MM.1S (cell line): Measurements from ENCODE around the gene RSU1.

Experiments used
- DNase-seq: peaks from one replicate; pipeline ENCODE4 v3.0.0-alpha.2; 2015
- H2AFZ ChIP-seq: fragments of 300-600 bp; sonication (generic); 2 replicates; pipeline ENCODE4 v1.6.0; 2016; ENCODE audit warnings: antibody characterized with exemption, low read length
- H3F3A ChIP-seq: fragments of 300-600 bp; sonication (generic); 2 replicates; pipeline ENCODE4 v1.6.1; 2016; ENCODE audit warnings: mild to moderate bottlenecking, antibody characterized with exemption, low read length, moderate library complexity, mixed read lengths; ENCODE audit not compliant: insufficient read depth
- H3K27ac ChIP-seq: fragments of 300-600 bp; sonication (generic); 2 replicates; pipeline ENCODE4 v1.5.1; 2016; ENCODE audit warnings: mild to moderate bottlenecking, low read length
- H3K27me3 ChIP-seq: fragments of 300-600 bp; sonication (generic); replicated peaks from 2 replicates; pipeline ENCODE4 v1.6.0; 2016; ENCODE audit warnings: low read length; ENCODE audit not compliant: insufficient read depth
- H3K36me3 ChIP-seq: fragments of 300-600 bp; sonication (generic); replicated peaks from 2 replicates; pipeline ENCODE4 v1.6.1; 2016; ENCODE audit warnings: mild to moderate bottlenecking, low read length, mixed read lengths; ENCODE audit not compliant: insufficient read depth
- H3K4me1 ChIP-seq: fragments of 300-600 bp; sonication (generic); 2 replicates; pipeline ENCODE4 v1.6.1; 2016; ENCODE audit warnings: low read length, mixed read lengths
- H3K4me2 ChIP-seq: fragments of 300-600 bp; sonication (generic); 2 replicates; pipeline ENCODE4 v1.6.0; 2016; ENCODE audit warnings: low read depth, low read length
- H3K4me3 ChIP-seq: fragments of 300-600 bp; sonication (generic); 2 replicates; pipeline ENCODE4 v1.5.1; 2016; ENCODE audit warnings: low read length, mixed read lengths
- H3K79me2 ChIP-seq: fragments of 300-600 bp; sonication (generic); 2 replicates; pipeline ENCODE4 v1.6.1; 2016; ENCODE audit warnings: mixed run types, low read length, mixed read lengths
- H3K9ac ChIP-seq: fragments of 300-600 bp; sonication (generic); 2 replicates; pipeline ENCODE4 v1.6.1; 2016; ENCODE audit warnings: low read length, mixed read lengths
- H3K9me2 ChIP-seq: fragments of 300-600 bp; sonication (generic); replicated peaks from 2 replicates; pipeline ENCODE4 v1.6.1; 2016; ENCODE audit warnings: mild to moderate bottlenecking, low read length, mixed read lengths; ENCODE audit not compliant: insufficient read depth
- H3K9me3 ChIP-seq: fragments of 300-600 bp; sonication (generic); replicated peaks from 2 replicates; pipeline ENCODE4 v1.6.1; 2016; ENCODE audit warnings: mild to moderate bottlenecking, low read length, mixed read lengths; ENCODE audit not compliant: insufficient read depth
- H4K20me1 ChIP-seq: fragments of 300-600 bp; sonication (generic); 2 replicates; pipeline ENCODE4 v1.6.1; 2016; ENCODE audit warnings: mild to moderate bottlenecking, low read length, moderate library complexity, mixed read lengths; ENCODE audit not compliant: insufficient read depth
- CTCF ChIP-seq: fragments of 300-600 bp; sonication (generic); IDR thresholded peaks from 2 replicates; pipeline ENCODE4 v1.5.1; 2016; ENCODE audit warnings: antibody characterized with exemption, low read length, mixed read lengths
- EZH2 ChIP-seq: fragments of 300-600 bp; sonication (generic); optimal IDR thresholded peaks from 2 replicates; pipeline ENCODE3; 2017; ENCODE audit warnings: low read depth, mild to moderate bottlenecking, antibody characterized with exemption, low read length, mixed read lengths
- EZH2phosphoT487 ChIP-seq: fragments of 300-600 bp; sonication (generic); IDR thresholded peaks from 2 replicates; pipeline ENCODE4 v1.6.1; 2018; ENCODE audit warnings: antibody characterized with exemption, low read length

The RSU1 gene

DNA sequence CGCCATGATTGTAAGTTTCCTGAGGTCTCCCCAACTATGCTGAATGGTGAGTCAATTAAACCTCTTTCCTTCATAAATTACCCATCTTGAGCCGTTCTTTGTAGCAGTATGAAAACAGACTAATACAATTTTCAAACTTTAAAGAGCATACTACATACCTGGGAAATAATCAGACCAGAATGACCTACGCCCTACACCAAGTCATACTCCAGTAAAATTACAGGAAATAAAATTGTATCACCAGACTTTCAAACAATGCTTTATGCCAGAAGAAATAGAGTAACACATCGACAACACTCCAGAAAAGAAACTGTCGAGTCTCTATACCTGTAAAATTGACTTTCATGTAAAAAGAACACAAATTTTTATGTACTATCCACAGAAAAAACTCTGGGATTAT lies 18.7 kb downstream of the RSU1 start:
- no peak for DNase-seq
- no peak overlapping the region for H3K4me2 ChIP-seq
- no peak overlapping the region for H3K27ac ChIP-seq
- no peaks in the 10 kb centered on the region for H3K36me3 ChIP-seq
- H3K9me2 ChIP-seq = no peaks in the 10 kb centered on the region
- H4K20me1 ChIP-seq = no peaks in the 10 kb centered on the region
- no peak overlapping the region for H2AFZ ChIP-seq
- no peaks in the 10 kb centered on the region for H3K4me1 ChIP-seq
- H3K9ac ChIP-seq = no peak overlapping the region
- peaks cover 7% of the 10 kb centered on the region; the same call in 1 of the 2 replicates for H3K79me2 ChIP-seq
- H3F3A ChIP-seq = no peaks in the 10 kb centered on the region
- H3K4me3 ChIP-seq = no peak overlapping the region
- H3K27me3 ChIP-seq = no peaks in the 10 kb centered on the region
- no peaks in the 10 kb centered on the region for H3K9me3 ChIP-seq
- TF ChIP-seq EZH2phosphoT487 (no peak), EZH2 (no peak), CTCF (no peak)

DNA sequence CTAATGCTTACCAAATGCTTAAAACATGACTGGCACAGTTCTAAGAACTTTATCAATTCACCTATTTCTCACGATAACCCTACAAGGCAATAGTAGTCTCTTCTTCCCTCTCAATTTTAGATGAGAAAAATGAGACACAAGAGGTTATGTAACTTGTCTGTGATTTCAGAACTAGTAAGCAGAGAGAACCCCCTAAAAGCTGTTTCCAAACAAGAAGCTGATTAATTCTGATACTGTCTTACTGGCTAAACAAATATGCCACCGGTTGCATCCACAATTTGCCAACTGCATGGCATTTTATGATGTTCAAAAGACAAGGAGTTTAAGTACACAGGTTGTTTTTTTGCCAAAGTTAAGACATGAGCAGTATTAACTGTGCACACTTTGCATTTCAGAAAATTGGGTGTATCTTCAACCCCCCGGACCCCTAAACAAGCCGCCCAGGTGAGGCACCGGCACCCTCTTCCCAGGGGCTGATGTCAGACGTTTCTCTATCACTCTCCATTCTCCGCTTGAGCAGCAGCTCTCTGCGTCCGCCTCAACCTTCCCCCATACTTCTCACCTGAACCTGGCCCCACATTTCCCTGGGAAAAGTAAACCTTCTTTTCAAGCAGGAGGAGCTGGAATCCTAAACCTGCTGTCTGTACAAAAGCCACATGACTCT lies 21.7 kb downstream of the RSU1 start:
- 0 out of 2 replicates have a peak, but pooled peaks cover 3% of the 10 kb centered on the region for H3K79me2 ChIP-seq
- no peak for DNase-seq

DNA sequence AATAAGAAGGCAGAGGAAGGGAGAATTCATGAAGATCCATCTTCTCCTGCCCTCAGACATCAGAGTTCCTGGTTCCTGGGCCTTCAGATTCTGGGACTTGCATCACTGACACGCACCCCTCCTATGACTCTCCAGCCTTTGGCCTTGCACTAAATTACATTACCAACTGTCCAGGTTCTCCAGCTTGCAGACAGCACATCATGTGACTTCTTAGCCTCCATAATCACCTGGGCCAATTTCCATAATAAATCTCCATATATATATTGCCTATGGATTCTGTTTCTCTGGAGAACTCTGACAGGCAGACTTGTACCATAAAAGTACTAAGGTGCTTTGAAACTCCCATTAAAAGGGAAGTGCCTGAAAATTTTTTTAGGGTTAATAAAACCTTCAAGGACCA lies 23.2 kb downstream of the RSU1 start:
- H3K79me2 ChIP-seq = 0 out of 2 replicates have a peak, but pooled peaks cover 3% of the 10 kb centered on the region
- TF ChIP-seq EZH2phosphoT487 (no peak), CTCF (no peak), EZH2 (no peak)
- no peaks in the 10 kb centered on the region for H3K9me3 ChIP-seq
- H3F3A ChIP-seq = no peaks in the 10 kb centered on the region
- H3K27me3 ChIP-seq = no peaks in the 10 kb centered on the region
- no peak overlapping the region for H2AFZ ChIP-seq
- DNase-seq = no peak
- H3K9me2 ChIP-seq = no peaks in the 10 kb centered on the region
- H3K4me3 ChIP-seq = no peak overlapping the region
- H3K36me3 ChIP-seq = no peaks in the 10 kb centered on the region
- no peak overlapping the region for H3K27ac ChIP-seq
- no peak overlapping the region for H3K4me2 ChIP-seq
- no peaks in the 10 kb centered on the region for H4K20me1 ChIP-seq
- H3K9ac ChIP-seq = no peak overlapping the region
- H3K4me1 ChIP-seq = no peaks in the 10 kb centered on the region

More for the DNA sequence above, 21.7 kb downstream of the RSU1 start:
- no peaks in the 10 kb centered on the region for H3K4me1 ChIP-seq
- no peak for TF ChIP-seq EZH2
- TF ChIP-seq CTCF = no peak
- no peak for TF ChIP-seq EZH2phosphoT487
- no peak overlapping the region for H3K27ac ChIP-seq
- H3K9ac ChIP-seq = no peak overlapping the region
- no peaks in the 10 kb centered on the region for H3K36me3 ChIP-seq
- H4K20me1 ChIP-seq = no peaks in the 10 kb centered on the region
- no peaks in the 10 kb centered on the region for H3K9me3 ChIP-seq
- no peaks in the 10 kb centered on the region for H3K9me2 ChIP-seq
- no peak overlapping the region for H2AFZ ChIP-seq
- no peak overlapping the region for H3K4me2 ChIP-seq
- H3F3A ChIP-seq = no peaks in the 10 kb centered on the region
- H3K4me3 ChIP-seq = no peak overlapping the region
- H3K27me3 ChIP-seq = no peaks in the 10 kb centered on the region
